ENCODE measurements around the gene KRT80. TPM values are rescaled to one million over a fixed set of nuclear protein-coding genes. Genes with fewer than 3 reads are reported as not detected.

Gene KRT80
- total and polyA plus RNA-seq, 2 donors (not counting 3 experiments of a cell fraction or from before 2014, with no cell fraction given), result 13.6 to 23.7 TPM

DNA sequence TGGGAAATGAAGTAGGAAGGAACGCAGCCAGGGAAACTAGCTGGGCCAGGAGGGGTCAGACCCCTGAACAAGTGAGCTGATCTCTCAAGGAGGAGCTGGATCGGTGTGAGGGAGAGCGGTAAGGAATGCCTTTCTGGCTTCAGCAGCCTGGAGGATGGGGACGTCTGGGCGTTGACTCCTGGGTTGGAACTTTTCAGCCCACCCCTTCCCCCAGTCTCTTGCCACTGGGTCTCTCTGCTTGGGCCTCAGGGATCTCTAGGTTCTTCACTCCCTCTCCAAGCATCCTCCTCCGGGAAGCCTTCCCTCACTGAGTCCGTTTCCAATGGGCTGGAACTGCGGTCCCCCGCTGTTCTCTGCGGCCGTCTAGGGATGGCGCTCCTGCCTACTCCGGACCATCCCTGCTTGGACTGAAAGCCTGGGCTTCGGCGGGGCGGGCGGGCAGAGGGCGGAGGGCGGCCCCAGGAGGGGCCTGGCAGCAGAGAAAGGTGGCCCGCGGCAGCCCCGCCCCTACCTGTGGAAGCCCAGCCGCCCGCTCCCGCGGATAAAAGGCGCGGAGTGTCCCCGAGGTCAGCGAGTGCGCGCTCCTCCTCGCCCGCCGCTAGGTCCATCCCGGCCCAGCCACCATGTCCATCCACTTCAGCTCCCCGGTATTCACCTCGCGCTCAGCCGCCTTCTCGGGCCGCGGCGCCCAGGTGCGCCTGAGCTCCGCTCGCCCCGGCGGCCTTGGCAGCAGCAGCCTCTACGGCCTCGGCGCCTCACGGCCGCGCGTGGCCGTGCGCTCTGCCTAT is 41.1 kb upstream of the KRT80 start, which contains the start of gene KRT7:
Gene KRT7 (plus strand): TSS at position 570 of the 788 bp plus-strand sequence. CDS start 54 bp downstream, at position 624.
- ChIA-PET POLR2A (no interaction called here), CTCF (interaction anchor here (1.0 to 3.3 kb wide), 10 partner anchors 11 to 647 kb away, joined by 3 to 13 read pairs (median 6); no protein-coding TSS in a partner anchor)
- Histone ChIP-seq H3K36me3 (ENCODE audit: control insufficient read depth in 2 of 2, extremely low read depth in 1 of 2, insufficient read depth in 2 of 2, low read length in 2 of 2) (no peaks in the 10 kb centered on the region), H3K9me3 (replicated peaks; ENCODE audit: control insufficient read depth, insufficient read depth, low read length) (no peaks in the 10 kb centered on the region), H3K79me2 (ENCODE audit: control insufficient read depth, insufficient read depth, low read length) (peaks cover 7% of the 10 kb centered on the region), H2AFZ (ENCODE audit: low read depth, low read length) (peak within 1 kb of the TSS; percentile 47), H3K9me1 (replicated peaks; ENCODE audit: control insufficient read depth, extremely low read depth, insufficient read depth, low read length) (no peaks in the 10 kb centered on the region), H3K27me3 (ENCODE audit: control insufficient read depth in 2 of 2, insufficient read depth in 2 of 2, low read length in 2 of 2) (no peaks in the 10 kb centered on the region), H4K20me1 (replicated peaks; ENCODE audit: control insufficient read depth, extremely low read depth, insufficient read depth, low read length) (no peaks in the 10 kb centered on the region), H3K4me3 (replicated peaks in 1 of 3; ENCODE audit: insufficient read depth in 1 of 3, low read depth in 1 of 3, low read length in 3 of 3) (peak within 1 kb of the TSS in 2 of 3 experiments; percentile 23 to 39), H3K27ac (ENCODE audit: insufficient read depth, low read depth, low read length) (peak within 1 kb of the TSS; percentile 84), H3K9ac (replicated peaks; ENCODE audit: extremely low read depth, insufficient read depth, low read length) (peak within 1 kb of the TSS; percentile 19), H3K4me2 (ENCODE audit: insufficient read depth, low read length) (peak within 1 kb of the TSS; percentile 30), H3K4me1 (ENCODE audit: control insufficient read depth, extremely low read depth, insufficient read depth, low read length) (peaks cover 44% of the 10 kb centered on the region)
- dilution Hi-C loops (cut with MboI; ENCODE audit: extremely low pct_ligation_motif_present, low sequenced_read_pairs) (no loop called here), intact Hi-C loops (cut with micrococcal nuclease) (loop anchor here (5.0 kb wide), 1 partner anchor 94 kb away; no protein-coding TSS in a partner anchor)
- peak; percentile 73 for FAIRE-seq
- BruUV-seq (replicated peaks), result TSS peak; percentile 51
- TF ChIP-seq EZH2 (IDR thresholded peaks at IDR 0.05; ENCODE audit: borderline replicate concordance, low read depth, low read length, severe bottlenecking) (no peak), MYC (IDR thresholded peaks at IDR 0.05; ENCODE audit: low read depth, low read length) (no peak), POLR2AphosphoS5 (IDR thresholded peaks at IDR 0.05; ENCODE audit: insufficient read depth, low read depth, low read length) (peak; percentile 54), POLR2A (IDR thresholded peaks at IDR 0.05; ENCODE audit: low read depth, low read length) (peak; percentile 83), GATA2 (IDR thresholded peaks at IDR 0.05; ENCODE audit: insufficient read depth, insufficient read length, low read depth, low read length) (no peak)
- DNase-seq (ENCODE audit: low read depth, low spot score), result peak; percentile 11

DNA sequence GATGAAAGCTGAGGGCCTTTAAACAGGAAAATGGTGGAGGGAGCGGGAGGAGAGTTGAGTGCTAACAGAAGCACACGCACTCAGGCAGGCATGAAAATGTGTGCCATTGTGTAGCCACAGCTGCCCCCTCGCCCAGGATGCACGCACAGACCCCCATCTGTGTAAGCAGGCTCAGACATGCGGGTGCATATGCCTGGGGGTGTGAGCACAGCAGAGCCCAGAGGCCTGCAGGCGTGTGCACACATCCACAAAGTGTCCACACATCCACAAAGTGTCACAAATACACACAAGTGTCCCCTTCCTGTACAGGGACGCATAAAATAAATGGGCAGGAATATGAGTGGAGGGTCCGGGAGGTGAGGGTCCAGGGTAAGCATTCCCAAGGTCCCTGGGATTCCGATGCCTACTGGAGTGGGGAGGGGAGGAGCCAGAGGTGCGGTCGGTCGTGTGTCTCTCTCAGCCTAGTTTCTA is 40.4 kb upstream of the KRT80 start:
- Histone ChIP-seq H4K20me1 (replicated peaks; ENCODE audit: control insufficient read depth, extremely low read depth, insufficient read depth, low read length) (no peaks in the 10 kb centered on the region), H3K27ac (ENCODE audit: insufficient read depth, low read depth, low read length) (peak overlapping the region; percentile 84), H3K27me3 (ENCODE audit: control insufficient read depth in 2 of 2, insufficient read depth in 2 of 2, low read length in 2 of 2) (no peaks in the 10 kb centered on the region), H3K9ac (replicated peaks; ENCODE audit: extremely low read depth, insufficient read depth, low read length) (peak overlapping the region; percentile 19), H3K79me2 (ENCODE audit: control insufficient read depth, insufficient read depth, low read length) (peaks cover 7% of the 10 kb centered on the region), H3K9me1 (replicated peaks; ENCODE audit: control insufficient read depth, extremely low read depth, insufficient read depth, low read length) (no peaks in the 10 kb centered on the region), H2AFZ (ENCODE audit: low read depth, low read length) (peak overlapping the region; percentile 5), H3K4me3 (replicated peaks in 1 of 3; ENCODE audit: insufficient read depth in 1 of 3, low read depth in 1 of 3, low read length in 3 of 3) (peak overlapping the region in 1 of 3 experiments; percentile 39), H3K36me3 (ENCODE audit: control insufficient read depth in 2 of 2, extremely low read depth in 1 of 2, insufficient read depth in 2 of 2, low read length in 2 of 2) (no peaks in the 10 kb centered on the region), H3K4me2 (ENCODE audit: insufficient read depth, low read length) (peak overlapping the region; percentile 22), H3K9me3 (replicated peaks; ENCODE audit: control insufficient read depth, insufficient read depth, low read length) (no peaks in the 10 kb centered on the region), H3K4me1 (ENCODE audit: control insufficient read depth, extremely low read depth, insufficient read depth, low read length) (peaks cover 44% of the 10 kb centered on the region)
- dilution Hi-C loops (cut with MboI; ENCODE audit: extremely low pct_ligation_motif_present, low sequenced_read_pairs), result no loop called here
- no peak for TF ChIP-seq POLR2A (IDR thresholded peaks at IDR 0.05; ENCODE audit: low read depth, low read length)
- TF ChIP-seq, protein P1, sequence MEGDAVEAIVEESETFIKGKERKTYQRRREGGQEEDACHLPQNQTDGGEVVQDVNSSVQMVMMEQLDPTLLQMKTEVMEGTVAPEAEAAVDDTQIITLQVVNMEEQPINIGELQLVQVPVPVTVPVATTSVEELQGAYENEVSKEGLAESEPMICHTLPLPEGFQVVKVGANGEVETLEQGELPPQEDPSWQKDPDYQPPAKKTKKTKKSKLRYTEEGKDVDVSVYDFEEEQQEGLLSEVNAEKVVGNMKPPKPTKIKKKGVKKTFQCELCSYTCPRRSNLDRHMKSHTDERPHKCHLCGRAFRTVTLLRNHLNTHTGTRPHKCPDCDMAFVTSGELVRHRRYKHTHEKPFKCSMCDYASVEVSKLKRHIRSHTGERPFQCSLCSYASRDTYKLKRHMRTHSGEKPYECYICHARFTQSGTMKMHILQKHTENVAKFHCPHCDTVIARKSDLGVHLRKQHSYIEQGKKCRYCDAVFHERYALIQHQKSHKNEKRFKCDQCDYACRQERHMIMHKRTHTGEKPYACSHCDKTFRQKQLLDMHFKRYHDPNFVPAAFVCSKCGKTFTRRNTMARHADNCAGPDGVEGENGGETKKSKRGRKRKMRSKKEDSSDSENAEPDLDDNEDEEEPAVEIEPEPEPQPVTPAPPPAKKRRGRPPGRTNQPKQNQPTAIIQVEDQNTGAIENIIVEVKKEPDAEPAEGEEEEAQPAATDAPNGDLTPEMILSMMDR (IDR thresholded peaks at IDR 0.05; ENCODE audit: extremely low read depth in 1 of 2, insufficient read depth in 1 of 2, low read depth in 1 of 2, low read length in 2 of 2), result no peak
- no peak for TF ChIP-seq JUN (IDR thresholded peaks at IDR 0.05; ENCODE audit: borderline replicate concordance, insufficient read depth, insufficient read length, low read depth)
- TF ChIP-seq MYC (IDR thresholded peaks at IDR 0.05; ENCODE audit: low read depth, low read length), result no peak
- no peak for DNase-seq (ENCODE audit: low read depth, low spot score)
- POLR2A ChIA-PET, result no interaction called here
- intact Hi-C loops (cut with micrococcal nuclease), result loop anchor here (5.0 kb wide), 1 partner anchor 95 kb away; no protein-coding TSS in a partner anchor
- FAIRE-seq, result peak; percentile 40
- CTCF ChIA-PET, result interaction anchor here (1.3 to 3.3 kb wide), 6 partner anchors 12 to 648 kb away, joined by 3 to 11 read pairs (median 4); no protein-coding TSS in a partner anchor
- no TSS peak for BruUV-seq (replicated peaks)

Measured in endothelial cell of umbilical vein (primary cell).